MM.1S (cell line): ENCODE results near the gene CCDC85C.

Source experiments
- DNase-seq: peaks from one replicate; pipeline ENCODE4 v3.0.0-alpha.2; 2015
- H2AFZ ChIP-seq: fragments of 300-600 bp; sonication (generic); 2 replicates; pipeline ENCODE4 v1.6.0; 2016; ENCODE audit warnings: antibody characterized with exemption, low read length
- H3F3A ChIP-seq: fragments of 300-600 bp; sonication (generic); 2 replicates; pipeline ENCODE4 v1.6.1; 2016; ENCODE audit warnings: mild to moderate bottlenecking, antibody characterized with exemption, low read length, moderate library complexity, mixed read lengths; ENCODE audit not compliant: insufficient read depth
- H3K27ac ChIP-seq: fragments of 300-600 bp; sonication (generic); 2 replicates; pipeline ENCODE4 v1.5.1; 2016; ENCODE audit warnings: mild to moderate bottlenecking, low read length
- H3K27me3 ChIP-seq: fragments of 300-600 bp; sonication (generic); replicated peaks from 2 replicates; pipeline ENCODE4 v1.6.0; 2016; ENCODE audit warnings: low read length; ENCODE audit not compliant: insufficient read depth
- H3K36me3 ChIP-seq: fragments of 300-600 bp; sonication (generic); replicated peaks from 2 replicates; pipeline ENCODE4 v1.6.1; 2016; ENCODE audit warnings: mild to moderate bottlenecking, low read length, mixed read lengths; ENCODE audit not compliant: insufficient read depth
- H3K4me1 ChIP-seq: fragments of 300-600 bp; sonication (generic); 2 replicates; pipeline ENCODE4 v1.6.1; 2016; ENCODE audit warnings: low read length, mixed read lengths
- H3K4me2 ChIP-seq: fragments of 300-600 bp; sonication (generic); 2 replicates; pipeline ENCODE4 v1.6.0; 2016; ENCODE audit warnings: low read depth, low read length
- H3K4me3 ChIP-seq: fragments of 300-600 bp; sonication (generic); 2 replicates; pipeline ENCODE4 v1.5.1; 2016; ENCODE audit warnings: low read length, mixed read lengths
- H3K79me2 ChIP-seq: fragments of 300-600 bp; sonication (generic); 2 replicates; pipeline ENCODE4 v1.6.1; 2016; ENCODE audit warnings: mixed run types, low read length, mixed read lengths
- H3K9ac ChIP-seq: fragments of 300-600 bp; sonication (generic); 2 replicates; pipeline ENCODE4 v1.6.1; 2016; ENCODE audit warnings: low read length, mixed read lengths
- H3K9me2 ChIP-seq: fragments of 300-600 bp; sonication (generic); replicated peaks from 2 replicates; pipeline ENCODE4 v1.6.1; 2016; ENCODE audit warnings: mild to moderate bottlenecking, low read length, mixed read lengths; ENCODE audit not compliant: insufficient read depth
- H3K9me3 ChIP-seq: fragments of 300-600 bp; sonication (generic); replicated peaks from 2 replicates; pipeline ENCODE4 v1.6.1; 2016; ENCODE audit warnings: mild to moderate bottlenecking, low read length, mixed read lengths; ENCODE audit not compliant: insufficient read depth
- H4K20me1 ChIP-seq: fragments of 300-600 bp; sonication (generic); 2 replicates; pipeline ENCODE4 v1.6.1; 2016; ENCODE audit warnings: mild to moderate bottlenecking, low read length, moderate library complexity, mixed read lengths; ENCODE audit not compliant: insufficient read depth
- CTCF ChIP-seq: fragments of 300-600 bp; sonication (generic); IDR thresholded peaks from 2 replicates; pipeline ENCODE4 v1.5.1; 2016; ENCODE audit warnings: antibody characterized with exemption, low read length, mixed read lengths
- EZH2 ChIP-seq: fragments of 300-600 bp; sonication (generic); optimal IDR thresholded peaks from 2 replicates; pipeline ENCODE3; 2017; ENCODE audit warnings: low read depth, mild to moderate bottlenecking, antibody characterized with exemption, low read length, mixed read lengths
- EZH2phosphoT487 ChIP-seq: fragments of 300-600 bp; sonication (generic); IDR thresholded peaks from 2 replicates; pipeline ENCODE4 v1.6.1; 2018; ENCODE audit warnings: antibody characterized with exemption, low read length

The CCDC85C gene

GRCh38 chr14:99516871-99517642, 87.0 kb downstream of the CCDC85C start:
- no peak overlapping the region for H2AFZ ChIP-seq
- H3F3A ChIP-seq, result no peaks in the 10 kb centered on the region
- TF ChIP-seq EZH2phosphoT487, result no peak
- no peak for TF ChIP-seq EZH2
- no peak for TF ChIP-seq CTCF
- H3K4me3 ChIP-seq, result no peak overlapping the region
- no peak for DNase-seq
- H3K4me1 ChIP-seq, result no peaks in the 10 kb centered on the region
- H3K9ac ChIP-seq, result no peak overlapping the region
- no peaks in the 10 kb centered on the region for H3K79me2 ChIP-seq
- no peaks in the 10 kb centered on the region for H3K36me3 ChIP-seq
- H3K27ac ChIP-seq, result no peak overlapping the region
- H4K20me1 ChIP-seq, result no peaks in the 10 kb centered on the region
- H3K4me2 ChIP-seq, result no peak overlapping the region
- H3K9me3 ChIP-seq, result no peaks in the 10 kb centered on the region
- H3K27me3 ChIP-seq, result no peaks in the 10 kb centered on the region
- no peaks in the 10 kb centered on the region for H3K9me2 ChIP-seq

GRCh38 chr14:99516156-99516870, 87.7 kb downstream of the CCDC85C start:
- Histone ChIP-seq H3K9me2 (no peaks in the 10 kb centered on the region), H2AFZ (no peak overlapping the region), H3F3A (no peaks in the 10 kb centered on the region), H3K4me1 (no peaks in the 10 kb centered on the region), H3K9ac (no peak overlapping the region), H3K4me2 (no peak overlapping the region), H3K27me3 (no peaks in the 10 kb centered on the region), H3K36me3 (no peaks in the 10 kb centered on the region), H3K27ac (no peak overlapping the region), H4K20me1 (no peaks in the 10 kb centered on the region), H3K4me3 (no peak overlapping the region), H3K9me3 (no peaks in the 10 kb centered on the region), H3K79me2 (no peaks in the 10 kb centered on the region)
- DNase-seq, result no peak
- TF ChIP-seq EZH2phosphoT487 (no peak), EZH2 (no peak), CTCF (no peak)

- H4K20me1 ChIP-seq, result no peaks in the 10 kb centered on the region
- no peaks in the 10 kb centered on the region for H3K36me3 ChIP-seq
- no peak overlapping the region for H3K4me3 ChIP-seq
- no peak overlapping the region for H2AFZ ChIP-seq
- H3K79me2 ChIP-seq, result no peaks in the 10 kb centered on the region
- H3K27ac ChIP-seq, result no peak overlapping the region
- no peak overlapping the region for H3K4me2 ChIP-seq
- TF ChIP-seq CTCF (no peak), EZH2phosphoT487 (no peak), EZH2 (no peak)
- no peaks in the 10 kb centered on the region for H3F3A ChIP-seq
- H3K4me1 ChIP-seq, result no peaks in the 10 kb centered on the region
- no peaks in the 10 kb centered on the region for H3K9me2 ChIP-seq
- no peaks in the 10 kb centered on the region for H3K9me3 ChIP-seq
- no peak for DNase-seq
- no peaks in the 10 kb centered on the region for H3K27me3 ChIP-seq
- no peak overlapping the region for H3K9ac ChIP-seq
These were observed 88.5 kb downstream of the CCDC85C start for GRCh38 chr14:99515301-99516155.
